ENCODE data around the gene ILK. TPM values are rescaled to one million over a fixed set of nuclear protein-coding genes. Genes with fewer than 3 reads are reported as not detected.

The ILK gene
- total and polyA plus RNA-seq, 2 of the 13 experiments (the other 11 are each of a cell fraction or from before 2014, with no cell fraction given): 70.3 to 108 TPM

- Histone ChIP-seq H4K20me1 (ENCODE audit: insufficient read depth, low read length) (no peaks in the 10 kb centered on the region; the same call in 1 of the 2 replicates), H3K27me3 (ENCODE audit: control insufficient read depth in 1 of 2, insufficient read depth in 2 of 2, low read length in 2 of 2) (peaks cover 12 to 94% of the 10 kb centered on the region in 2 experiments), H2AFZ (ENCODE audit: low read length) (no peak overlapping the region), H3K9me3 (ENCODE audit: low read length) (no peaks in the 10 kb centered on the region), H3K79me2 (ENCODE audit: insufficient read depth, low read length) (no peaks in the 10 kb centered on the region), H3K4me2 (ENCODE audit: low read depth, low read length) (no peak overlapping the region), H3K9ac (ENCODE audit: insufficient read depth, low read depth, low read length) (no peak overlapping the region), H3K36me3 (replicated peaks in 1 of 2; ENCODE audit: control insufficient read depth in 1 of 2, insufficient read depth in 2 of 2, low read length in 2 of 2) (no peaks in the 10 kb centered on the region), H3K4me3 (replicated peaks in 1 of 3; ENCODE audit: insufficient read depth in 1 of 3, low read depth in 2 of 3, low read length in 3 of 3) (no peak overlapping the region), H3K27ac (ENCODE audit: extremely low read length, insufficient read depth, low read length) (no peak overlapping the region), H3K4me1 (ENCODE audit: insufficient read depth, low read length) (peaks cover 12% of the 10 kb centered on the region)
- intact Hi-C loops (cut with micrococcal nuclease; ENCODE audit: unreplicated experiment): no loop called here
- ChIA-PET POLR2A (no interaction called here), CTCF (ENCODE audit: low intra/inter-chr PET ratio, low total read pairs) (no interaction called here)
- 2% methylated on average over 6 of the region's 6 CpGs for WGBS (ENCODE audit: low lambda C conversion rate)
- DNase-seq (ENCODE audit: low spot score): no peak
- TF ChIP-seq NPAS2 (CRISPR knock-in tag; IDR thresholded peaks at IDR 0.05; ENCODE audit: borderline replicate concordance) (no peak), CHD2 (IDR thresholded peaks at IDR 0.05; ENCODE audit: low read depth, low read length) (no peak), MAFG (CRISPR knock-in tag; IDR thresholded peaks at IDR 0.05) (no peak), PTBP1 (IDR thresholded peaks at IDR 0.05; ENCODE audit: low read depth, low read length, poor library complexity, severe bottlenecking) (no peak), SIX4 (CRISPR knock-in tag; IDR thresholded peaks at IDR 0.05) (no peak), KLF15 (CRISPR knock-in tag; IDR thresholded peaks at IDR 0.05; ENCODE audit: borderline replicate concordance) (no peak), ZNF513 (CRISPR knock-in tag; conservative IDR thresholded peaks at IDR 0.05) (no peak), ISL2 (CRISPR knock-in tag; IDR thresholded peaks at IDR 0.05) (no peak), CBX1 (IDR thresholded peaks at IDR 0.05; ENCODE audit: low read depth) (no peak), NKX3-1 (CRISPR knock-in tag; IDR thresholded peaks at IDR 0.05) (no peak), ZBTB2 (CRISPR knock-in tag; IDR thresholded peaks at IDR 0.05; ENCODE audit: low read depth) (no peak), LCORL (IDR thresholded peaks at IDR 0.05) (no peak), LCORL (CRISPR knock-in tag; IDR thresholded peaks at IDR 0.05) (no peak), PBX2 (CRISPR knock-in tag; IDR thresholded peaks at IDR 0.05) (no peak), ZNF333 (CRISPR knock-in tag; IDR thresholded peaks at IDR 0.05; ENCODE audit: borderline replicate concordance) (no peak), ZBTB34 (CRISPR knock-in tag; IDR thresholded peaks at IDR 0.05) (no peak), HOXD1 (CRISPR knock-in tag; IDR thresholded peaks at IDR 0.05) (no peak), ATM (IDR thresholded peaks at IDR 0.05; ENCODE audit: borderline replicate concordance) (no peak)
- TF ChIP-seq, protein P1, sequence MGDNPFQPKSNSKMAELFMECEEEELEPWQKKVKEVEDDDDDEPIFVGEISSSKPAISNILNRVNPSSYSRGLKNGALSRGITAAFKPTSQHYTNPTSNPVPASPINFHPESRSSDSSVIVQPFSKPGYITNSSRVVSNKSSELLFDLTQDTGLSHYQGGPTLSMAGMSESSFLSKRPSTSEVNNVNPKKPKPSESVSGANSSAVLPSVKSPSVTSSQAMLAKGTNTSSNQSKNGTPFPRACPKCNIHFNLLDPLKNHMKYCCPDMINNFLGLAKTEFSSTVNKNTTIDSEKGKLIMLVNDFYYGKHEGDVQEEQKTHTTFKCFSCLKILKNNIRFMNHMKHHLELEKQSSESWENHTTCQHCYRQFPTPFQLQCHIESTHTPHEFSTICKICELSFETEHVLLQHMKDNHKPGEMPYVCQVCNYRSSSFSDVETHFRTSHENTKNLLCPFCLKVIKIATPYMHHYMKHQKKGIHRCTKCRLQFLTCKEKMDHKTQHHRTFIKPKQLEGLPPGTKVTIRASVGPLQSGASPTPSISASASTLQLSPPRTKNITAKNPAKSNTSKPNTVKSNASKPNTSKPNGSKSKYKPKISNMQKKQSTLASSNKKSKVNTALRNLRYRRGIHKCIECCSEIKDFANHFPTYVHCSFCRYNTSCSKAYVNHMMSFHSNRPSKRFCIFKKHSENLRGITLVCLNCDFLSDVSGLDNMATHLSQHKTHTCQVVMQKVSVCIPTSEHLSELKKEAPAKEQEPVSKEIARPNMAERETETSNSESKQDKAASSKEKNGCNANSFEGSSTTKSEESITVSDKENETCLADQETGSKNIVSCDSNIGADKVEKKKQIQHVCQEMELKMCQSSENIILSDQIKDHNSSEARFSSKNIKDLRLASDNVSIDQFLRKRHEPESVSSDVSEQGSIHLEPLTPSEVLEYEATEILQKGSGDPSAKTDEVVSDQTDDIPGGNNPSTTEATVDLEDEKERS (CRISPR knock-in tag; IDR thresholded peaks at IDR 0.05): no peak
- no peak for FAIRE-seq
- ATAC-seq: no peak
- no TSS peak for BruUV-seq (replicated peaks)
- in situ Hi-C loops (cut with HindIII; ENCODE audit: extremely low pct_ligation_motif_present, low pct_unique_long_range_greater_than_20kb): no loop called here
Measured at GRCh38 chr11:6650980-6651379, 47.4 kb downstream of the ILK start.
